A673 (cell line): ENCODE data around the gene KCNC1. TPM values are rescaled to one million over a fixed set of nuclear protein-coding genes. Genes with fewer than 3 reads are reported as not detected.

Experiments
- BruUV-seq: library from RNA; stranded (reverse); fragments of 400-500 nt; replicated peaks from 2 replicates; lab custom pipeline; 2021; lab: Mats Ljungman, UMichigan
- CTCF ChIA-PET: fragments of 300-600 bp; sonication (Branson Sonifier 250); formaldehyde crosslinking; loops from one replicate; lab custom pipeline; 2022; ENCODE audit warnings: antibody characterized with exemption; lab: Charles Lee
- POLR2A ChIA-PET: fragments of 300-600 bp; sonication (Branson Sonifier 250); formaldehyde crosslinking; loops from one replicate; lab custom pipeline; 2022; ENCODE audit warnings: antibody characterized with exemption; ENCODE audit not compliant: low non-redundant PET; lab: Charles Lee
- DNase-seq: peaks from one replicate; pipeline ENCODE4 v3.0.0-alpha.2; 2015; ENCODE audit warnings: low spot score
- H3K27ac ChIP-seq: fragments of 200-600 bp; sonication (generic); 2 replicates; pipeline ENCODE4 v1.5.1; 2016; ENCODE audit warnings: mixed run types, low read depth, mild to moderate bottlenecking, mixed read lengths, antibody characterized with exemption, low read length; ENCODE audit not compliant: poor library complexity, severe bottlenecking
- H3K27me3 ChIP-seq: fragments of 200-600 bp; sonication (generic); replicated peaks from 2 replicates; pipeline ENCODE4 v1.6.1; 2017; ENCODE audit warnings: mixed run types, low read depth, mild to moderate bottlenecking, mixed read lengths, antibody characterized with exemption, low read length; ENCODE audit not compliant: insufficient read depth, poor library complexity
- H3K36me3 ChIP-seq: fragments of 200-600 bp; sonication (generic); 2 replicates; pipeline ENCODE4 v1.6.1; 2016; ENCODE audit warnings: mixed run types, mild to moderate bottlenecking, mixed read lengths, antibody characterized with exemption, low read length; ENCODE audit not compliant: insufficient read depth, poor library complexity, severe bottlenecking
- H3K4me1 ChIP-seq: fragments of 200-600 bp; sonication (generic); 2 replicates; pipeline ENCODE4 v1.6.1; 2017; ENCODE audit warnings: mixed run types, mild to moderate bottlenecking, mixed read lengths, antibody characterized with exemption, low read length; ENCODE audit not compliant: insufficient read depth, poor library complexity, severe bottlenecking
- H3K4me3 ChIP-seq: fragments of 200-600 bp; sonication (generic); 2 replicates; pipeline ENCODE4 v1.5.1; 2016; ENCODE audit warnings: low read depth, mixed run types, mild to moderate bottlenecking, mixed read lengths, low read length; ENCODE audit not compliant: poor library complexity, severe bottlenecking
- H3K9me3 ChIP-seq: fragments of 200-600 bp; sonication (generic); 2 replicates; pipeline ENCODE4 v1.6.1; 2016; ENCODE audit warnings: mixed run types, low read depth, mild to moderate bottlenecking, mixed read lengths, antibody characterized with exemption, low read length; ENCODE audit not compliant: poor library complexity, severe bottlenecking
- EZH2 ChIP-seq: fragments of 200-600 bp; sonication (generic); IDR thresholded peaks from 2 replicates; pipeline ENCODE4 v1.6.1; 2017; ENCODE audit warnings: borderline replicate concordance, low read depth, mild to moderate bottlenecking, mixed read lengths, antibody characterized with exemption, low read length; ENCODE audit not compliant: poor library complexity, severe bottlenecking
- intact Hi-C: fragments of 100-400 bp; cut with micrococcal nuclease; formaldehyde crosslinking; loops from one replicate; pipeline ENCODE4 v1.10.0; 2022; ENCODE audit not compliant: unreplicated experiment
- total RNA-seq: library from RNA; stranded (reverse); gene quantifications from 2 replicates; pipeline ENCODE4 v1.2.3, GENCODE V29; 2021
- TF ChIP-seq, protein P1 (sequence below): fragments of 300-800, 200-600 bp; sonication (generic); conservative IDR thresholded peaks from 2 replicates; pipeline ENCODE4 v1.5.1; 2017; ENCODE audit warnings: low read depth, mild to moderate bottlenecking, antibody characterized with exemption, low read length, moderate library complexity, mixed read lengths

The KCNC1 gene
- total RNA-seq, 1 experiment from 2014 or later = 0.09 TPM

DNA sequence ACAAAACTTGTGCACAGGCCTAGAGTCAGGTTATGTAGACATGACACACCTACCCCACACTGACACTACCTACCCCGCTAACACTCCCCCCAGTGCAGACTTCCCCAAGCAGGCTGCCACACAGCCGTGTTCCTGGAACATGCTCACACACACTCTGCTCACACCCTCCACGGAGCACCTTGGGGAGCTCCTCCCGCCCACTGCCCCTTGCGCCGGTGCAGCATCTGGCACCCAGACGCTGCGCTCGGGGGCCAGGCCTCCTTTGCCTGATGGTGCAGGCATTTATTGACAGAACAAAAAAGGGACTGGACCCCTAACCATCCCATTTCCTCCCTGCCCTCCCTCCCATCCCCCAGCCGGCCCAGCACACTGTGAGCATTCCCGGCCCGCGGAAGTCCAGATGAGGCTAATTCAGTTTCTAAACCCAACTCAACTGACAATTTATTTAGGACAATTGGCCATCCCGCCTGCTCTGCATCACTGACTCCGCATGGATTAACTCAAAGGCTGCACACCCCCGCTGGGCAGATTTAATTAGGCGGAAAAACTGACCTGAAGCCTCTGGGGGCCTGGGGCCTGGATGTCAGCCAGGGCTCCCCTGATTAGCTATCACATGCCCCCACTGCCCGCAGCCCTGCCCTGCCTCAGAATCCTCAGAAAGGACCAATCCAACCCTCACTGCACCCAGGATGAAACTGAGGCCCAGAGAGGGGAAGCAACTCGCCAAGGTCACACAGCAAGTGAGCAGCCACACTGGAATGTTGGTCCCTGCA lies 30.1 kb downstream of the KCNC1 start:
- POLR2A ChIA-PET = no interaction called here
- H3K4me1 ChIP-seq = no peaks in the 10 kb centered on the region
- no peaks in the 10 kb centered on the region for H3K9me3 ChIP-seq
- no peak overlapping the region for H3K27ac ChIP-seq
- H3K27me3 ChIP-seq = no peaks in the 10 kb centered on the region
- no peak for DNase-seq
- CTCF ChIA-PET = interaction anchor here (1.2 kb wide), 1 partner anchor 209 kb away, joined by 3 read pairs; no protein-coding TSS in a partner anchor
- intact Hi-C loops = loop anchor here (5.0 kb wide), 1 partner anchor 78 kb away; no protein-coding TSS in a partner anchor
- TF ChIP-seq, protein P1, sequence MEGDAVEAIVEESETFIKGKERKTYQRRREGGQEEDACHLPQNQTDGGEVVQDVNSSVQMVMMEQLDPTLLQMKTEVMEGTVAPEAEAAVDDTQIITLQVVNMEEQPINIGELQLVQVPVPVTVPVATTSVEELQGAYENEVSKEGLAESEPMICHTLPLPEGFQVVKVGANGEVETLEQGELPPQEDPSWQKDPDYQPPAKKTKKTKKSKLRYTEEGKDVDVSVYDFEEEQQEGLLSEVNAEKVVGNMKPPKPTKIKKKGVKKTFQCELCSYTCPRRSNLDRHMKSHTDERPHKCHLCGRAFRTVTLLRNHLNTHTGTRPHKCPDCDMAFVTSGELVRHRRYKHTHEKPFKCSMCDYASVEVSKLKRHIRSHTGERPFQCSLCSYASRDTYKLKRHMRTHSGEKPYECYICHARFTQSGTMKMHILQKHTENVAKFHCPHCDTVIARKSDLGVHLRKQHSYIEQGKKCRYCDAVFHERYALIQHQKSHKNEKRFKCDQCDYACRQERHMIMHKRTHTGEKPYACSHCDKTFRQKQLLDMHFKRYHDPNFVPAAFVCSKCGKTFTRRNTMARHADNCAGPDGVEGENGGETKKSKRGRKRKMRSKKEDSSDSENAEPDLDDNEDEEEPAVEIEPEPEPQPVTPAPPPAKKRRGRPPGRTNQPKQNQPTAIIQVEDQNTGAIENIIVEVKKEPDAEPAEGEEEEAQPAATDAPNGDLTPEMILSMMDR = no peak
- H3K36me3 ChIP-seq = no peaks in the 10 kb centered on the region
- H3K4me3 ChIP-seq = no peak overlapping the region
- BruUV-seq = no TSS peak

DNA sequence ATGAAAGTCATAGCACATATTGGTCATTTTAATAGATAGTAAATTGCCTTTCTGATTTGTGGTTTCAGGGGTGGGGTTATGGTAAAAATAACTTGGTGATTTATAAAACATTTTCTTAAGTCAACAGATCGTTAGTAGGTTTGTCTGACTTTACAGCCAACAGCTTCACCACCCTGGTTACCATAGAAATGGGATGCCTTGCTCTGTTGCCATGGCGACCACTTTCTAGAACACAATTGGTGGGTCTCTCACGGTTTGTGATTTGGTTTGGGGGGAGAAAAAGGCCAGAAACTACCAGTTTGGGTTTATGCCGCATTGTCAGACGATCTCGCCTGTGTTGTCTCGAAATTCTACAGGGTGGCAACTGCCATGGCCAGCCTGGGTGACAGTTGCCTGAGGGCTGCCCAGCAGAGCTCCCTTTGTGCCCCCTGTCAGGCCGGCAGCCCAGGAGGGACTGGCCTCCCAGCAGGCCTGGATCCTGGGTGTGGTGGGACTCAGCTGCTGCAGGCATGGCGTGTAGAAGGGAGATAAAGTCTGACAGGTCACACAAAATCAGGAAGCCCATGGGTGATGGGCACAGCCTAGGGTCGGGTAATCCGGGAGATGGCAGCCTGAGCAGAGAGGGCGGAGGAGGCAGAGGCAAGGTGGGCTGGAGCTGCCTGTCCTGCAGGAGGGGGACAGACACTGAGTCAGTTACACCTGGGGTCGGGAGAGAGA lies 30.9 kb downstream of the KCNC1 start:
- no peaks in the 10 kb centered on the region for H3K27me3 ChIP-seq
- no peaks in the 10 kb centered on the region for H3K4me1 ChIP-seq
- POLR2A ChIA-PET = no interaction called here
- no peaks in the 10 kb centered on the region for H3K36me3 ChIP-seq
- no peaks in the 10 kb centered on the region for H3K9me3 ChIP-seq
- no peak overlapping the region for H3K4me3 ChIP-seq
- TF ChIP-seq EZH2 = no peak
- TF ChIP-seq, protein P1 = no peak
- no peak overlapping the region for H3K27ac ChIP-seq
- DNase-seq = no peak
- intact Hi-C loops = loop anchor here (5.0 kb wide), 1 partner anchor 77 kb away; no protein-coding TSS in a partner anchor
- CTCF ChIA-PET = interaction anchor here (1.2 kb wide), 1 partner anchor 208 kb away, joined by 3 read pairs; no protein-coding TSS in a partner anchor
- BruUV-seq = no TSS peak

DNA sequence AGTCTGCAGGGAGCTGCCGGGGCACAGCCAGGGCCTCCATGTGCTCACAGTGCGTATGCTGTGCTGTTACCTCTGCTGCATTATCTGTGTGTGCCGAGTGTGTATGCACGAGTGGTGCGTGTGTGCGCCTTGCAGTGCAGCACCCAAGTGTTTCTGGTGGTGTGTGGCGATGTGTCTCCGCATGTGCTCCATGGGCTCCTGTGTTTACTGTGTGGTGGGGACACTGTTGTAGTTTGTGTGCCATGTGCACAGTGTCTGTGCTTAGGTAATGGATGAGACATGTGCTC lies 31.4 kb downstream of the KCNC1 start:
- no peak overlapping the region for H3K4me3 ChIP-seq
- no TSS peak for BruUV-seq
- H3K27me3 ChIP-seq = no peaks in the 10 kb centered on the region
- ChIA-PET CTCF (no interaction called here), POLR2A (no interaction called here)
- no peaks in the 10 kb centered on the region for H3K4me1 ChIP-seq
- no peak for TF ChIP-seq EZH2
- TF ChIP-seq, protein P1 = no peak
- no peaks in the 10 kb centered on the region for H3K9me3 ChIP-seq
- no peak for DNase-seq
- H3K36me3 ChIP-seq = no peaks in the 10 kb centered on the region
- no peak overlapping the region for H3K27ac ChIP-seq
- intact Hi-C loops = loop anchor here (5.0 kb wide), 1 partner anchor 76 kb away; no protein-coding TSS in a partner anchor
